ENCODE data around the gene OSBPL3. TPM values are rescaled to one million over a fixed set of nuclear protein-coding genes. Genes with fewer than 3 reads are reported as not detected.

The OSBPL3 gene
- total RNA-seq, 1 experiment from 2014 or later, result 9.7 TPM

GRCh38 chr7:24833549-24833948 is 146.4 kb downstream of the OSBPL3 start:
- no peak for DNase-seq (ENCODE audit: extremely low read depth, low read depth)

GRCh38 chr7:24831240-24831639 is 148.7 kb downstream of the OSBPL3 start:
- no peak for DNase-seq (ENCODE audit: extremely low read depth, low read depth)

DNA sequence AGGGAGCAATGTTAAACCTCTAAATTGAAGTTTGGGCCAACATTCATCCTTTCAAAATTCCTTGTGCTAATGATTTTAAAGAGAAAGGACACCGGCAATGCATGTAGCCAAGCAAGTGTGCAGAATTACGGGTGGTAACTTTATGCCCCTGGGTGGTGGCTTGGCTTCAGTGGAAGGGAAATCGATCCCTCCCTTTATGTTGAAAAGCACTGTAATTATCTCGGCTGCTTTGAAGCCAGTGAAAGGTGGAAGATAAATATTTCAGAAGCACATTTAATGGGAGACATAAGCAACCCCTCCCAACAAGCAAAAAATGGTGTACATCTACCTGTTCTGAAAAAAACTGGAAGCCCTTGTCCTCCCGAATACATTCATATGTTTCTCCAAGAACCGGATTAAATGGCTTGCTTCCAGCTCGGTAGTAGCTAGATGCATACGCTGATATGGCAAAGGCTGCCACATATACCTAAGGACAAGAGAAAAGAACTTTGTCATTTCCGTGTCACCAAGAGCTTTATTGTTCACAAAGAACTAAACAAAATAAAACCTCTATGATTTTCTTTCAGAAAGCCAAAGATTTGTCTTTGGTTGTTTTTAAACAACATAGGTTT is 149.4 kb downstream of the OSBPL3 start:
- DNase-seq (ENCODE audit: extremely low read depth, low read depth), result no peak

- no peak for DNase-seq (ENCODE audit: extremely low read depth, low read depth)
Observed at GRCh38 chr7:24829787-24830186, 150.2 kb downstream of the OSBPL3 start.

DNA sequence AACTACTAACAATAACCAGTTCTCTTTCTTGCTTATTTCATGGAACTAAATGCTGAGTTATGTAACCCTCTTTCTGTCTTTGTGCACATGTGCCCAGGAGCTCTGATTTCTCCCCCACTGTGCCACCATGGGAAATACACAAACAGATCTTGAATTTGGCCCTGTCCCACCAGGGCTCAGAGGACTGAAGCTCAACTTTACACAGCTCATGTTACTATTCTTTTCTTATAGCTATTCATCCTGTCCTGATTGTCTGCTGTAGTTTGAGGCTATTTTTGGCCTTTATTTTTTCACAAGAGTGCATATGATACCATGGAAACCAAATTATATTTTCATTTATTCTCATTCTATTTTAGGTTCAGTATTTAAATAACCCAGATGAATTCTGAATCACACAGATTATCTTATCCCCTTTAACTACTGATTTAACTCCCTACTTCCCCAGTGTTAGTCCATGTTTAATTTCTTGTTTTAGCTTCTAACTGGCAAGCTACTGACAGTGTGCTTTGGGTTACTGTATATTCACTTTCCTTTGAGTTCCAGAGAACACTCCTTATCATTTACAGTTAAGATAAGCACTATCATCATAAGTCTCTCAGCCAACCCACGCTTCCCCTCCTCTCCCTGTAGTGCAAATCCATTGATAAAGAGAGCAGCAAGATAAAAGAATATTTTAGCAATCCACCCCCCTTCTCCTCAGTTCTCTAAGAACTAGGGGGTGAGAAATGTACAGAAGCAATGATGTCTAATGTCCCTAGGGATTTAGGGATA is 150.9 kb downstream of the OSBPL3 start:
- DNase-seq (ENCODE audit: extremely low read depth, low read depth), result no peak

GRCh38 chr7:24827589-24827988 is 152.4 kb downstream of the OSBPL3 start:
- DNase-seq (ENCODE audit: extremely low read depth, low read depth), result no peak

GRCh38 chr7:24827027-24827426 is 153.0 kb downstream of the OSBPL3 start:
- DNase-seq (ENCODE audit: extremely low read depth, low read depth), result no peak

DNA sequence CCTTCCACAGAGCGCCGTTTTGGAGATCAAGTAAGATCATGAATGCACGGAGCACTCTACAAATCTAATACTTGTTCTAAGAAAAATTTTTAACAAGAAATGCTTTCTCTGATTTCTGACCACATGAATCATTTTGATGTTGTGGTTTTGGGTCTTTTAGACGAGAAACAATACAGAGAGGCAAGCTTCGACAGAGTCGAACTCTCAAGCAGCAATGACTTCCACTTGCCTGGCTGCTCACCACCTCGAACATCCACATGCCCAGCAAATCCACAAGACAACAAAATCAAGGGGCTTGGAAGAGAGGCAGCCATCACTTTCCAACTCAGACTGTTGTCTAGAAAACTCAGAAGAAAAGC is 153.3 kb downstream of the OSBPL3 start:
- DNase-seq (ENCODE audit: extremely low read depth, low read depth), result no peak

- DNase-seq (ENCODE audit: extremely low read depth, low read depth), result peak; percentile 40
Observed at GRCh38 chr7:24825931-24826661, 153.9 kb downstream of the OSBPL3 start.

- DNase-seq (ENCODE audit: extremely low read depth, low read depth), result no peak
Observed at GRCh38 chr7:24825381-24825794, 154.6 kb downstream of the OSBPL3 start.

DNA sequence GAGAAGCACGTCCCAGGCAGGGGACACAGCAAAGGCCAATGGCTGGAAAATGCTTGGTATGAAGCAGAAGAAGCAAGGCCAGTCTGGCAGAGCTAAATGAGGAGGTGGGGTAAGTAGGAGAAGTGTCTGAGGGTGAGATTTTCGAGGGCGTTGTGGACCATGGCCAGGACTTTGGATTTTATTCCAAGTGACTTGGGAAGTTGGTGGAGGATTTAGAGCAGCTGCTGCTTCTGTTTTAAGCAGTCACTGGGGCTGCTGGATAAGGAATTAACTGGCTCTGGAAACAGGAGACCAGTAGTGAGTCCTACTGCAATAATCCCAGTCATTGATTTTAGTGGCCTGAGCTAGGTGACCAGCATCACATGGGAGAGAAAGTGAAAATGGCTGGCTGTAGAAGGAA is 155.1 kb downstream of the OSBPL3 start:
- DNase-seq (ENCODE audit: extremely low read depth, low read depth), result no peak

DNA sequence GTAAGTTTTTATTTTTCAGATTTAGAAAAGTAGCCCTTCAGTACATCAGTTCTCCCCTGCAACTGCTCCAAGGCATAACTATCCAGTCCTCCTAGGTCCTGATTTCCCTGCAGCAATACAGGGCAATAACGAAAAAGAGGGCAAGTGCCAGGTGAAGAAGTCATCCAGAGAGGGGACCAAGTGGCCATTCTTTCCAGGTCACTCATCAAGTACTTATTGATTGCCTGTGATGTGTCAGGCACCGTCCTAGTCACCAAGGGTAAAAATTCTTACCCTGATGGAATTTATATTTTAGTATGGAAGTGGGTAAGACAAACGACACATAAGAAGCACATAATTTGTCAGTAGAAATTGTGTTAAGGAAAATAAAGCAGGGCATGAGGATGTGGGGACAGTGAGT is 155.6 kb downstream of the OSBPL3 start:
- DNase-seq (ENCODE audit: extremely low read depth, low read depth), result no peak

DNA sequence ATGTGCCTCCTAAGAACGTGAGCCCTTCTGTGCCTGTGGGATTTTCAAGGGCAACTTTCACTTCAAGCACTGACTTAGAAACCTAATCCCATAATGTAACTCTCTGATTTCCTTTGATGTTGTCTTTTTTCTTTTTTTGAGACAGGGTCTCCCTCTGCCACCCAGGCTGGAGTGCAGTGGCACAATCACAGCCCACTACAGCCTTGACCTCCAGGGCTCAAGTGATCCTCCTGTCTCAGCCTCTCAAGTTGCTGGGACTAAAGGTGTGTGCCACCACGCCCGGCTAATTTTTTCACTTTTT is 158.3 kb downstream of the OSBPL3 start:
- no peak for DNase-seq (ENCODE audit: extremely low read depth, low read depth)

DNA sequence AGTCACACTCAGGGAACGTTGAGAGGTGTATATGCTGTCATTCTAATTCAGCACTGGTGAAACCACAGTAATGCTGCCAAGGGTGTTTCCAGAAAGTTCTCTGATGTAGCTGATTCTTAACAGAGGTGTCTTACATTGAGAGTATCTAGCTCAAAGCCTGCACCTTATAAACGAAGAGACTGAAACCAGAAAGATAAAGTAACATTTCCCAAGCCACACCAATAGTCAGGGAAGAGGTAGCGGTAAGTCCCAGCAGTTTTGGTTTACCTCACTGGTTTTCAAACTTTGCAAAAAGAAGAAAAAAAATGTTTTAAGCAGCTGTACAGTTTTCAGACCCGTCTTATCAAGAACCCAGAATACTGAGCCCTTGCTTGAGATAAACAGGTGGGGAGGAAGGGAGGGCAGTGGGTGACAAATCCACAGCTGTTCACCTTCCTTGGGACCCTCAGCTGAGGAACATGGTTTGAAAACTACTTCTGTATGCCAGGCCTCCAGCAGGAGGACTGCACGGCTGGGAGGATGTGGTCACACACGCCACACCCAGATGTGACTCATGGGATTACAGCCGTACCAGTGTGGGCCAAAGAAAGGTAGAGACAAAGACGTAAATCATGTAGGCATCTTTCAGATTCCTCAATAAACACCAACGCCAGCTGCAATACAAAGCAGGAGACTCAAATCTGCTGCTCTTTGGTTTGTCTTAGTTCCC is 158.8 kb downstream of the OSBPL3 start:
- peak; percentile 83 for DNase-seq (ENCODE audit: extremely low read depth, low read depth)

DNA sequence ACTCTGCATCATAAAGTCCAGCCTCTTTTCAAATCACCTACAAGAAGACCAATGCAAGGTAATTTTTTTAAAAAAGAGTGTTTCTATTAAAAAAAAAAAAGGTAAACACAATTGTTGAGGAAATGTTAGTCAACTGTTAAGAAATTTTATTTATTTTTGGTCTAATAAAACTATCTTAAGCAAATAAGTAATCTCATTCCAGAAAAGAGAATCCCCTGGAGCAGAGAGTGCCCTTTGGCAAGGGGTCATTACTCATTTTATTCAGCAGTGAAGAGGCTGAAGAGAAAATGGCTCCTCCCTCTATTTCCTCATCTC is 159.3 kb downstream of the OSBPL3 start:
- peak; percentile 67 for DNase-seq (ENCODE audit: extremely low read depth, low read depth)

GRCh38 chr7:24819916-24820689 is 159.9 kb downstream of the OSBPL3 start:
- peak; percentile 91 for DNase-seq (ENCODE audit: extremely low read depth, low read depth)

- no peak for DNase-seq (ENCODE audit: extremely low read depth, low read depth)
Observed at GRCh38 chr7:24817339-24817738, 162.6 kb downstream of the OSBPL3 start.

- DNase-seq (ENCODE audit: extremely low read depth, low read depth), result no peak
Observed at GRCh38 chr7:24816868-24817267, 163.1 kb downstream of the OSBPL3 start.

GRCh38 chr7:24812305-24812945 is 167.6 kb downstream of the OSBPL3 start:
- DNase-seq (ENCODE audit: extremely low read depth, low read depth), result peak; percentile 50

DNA sequence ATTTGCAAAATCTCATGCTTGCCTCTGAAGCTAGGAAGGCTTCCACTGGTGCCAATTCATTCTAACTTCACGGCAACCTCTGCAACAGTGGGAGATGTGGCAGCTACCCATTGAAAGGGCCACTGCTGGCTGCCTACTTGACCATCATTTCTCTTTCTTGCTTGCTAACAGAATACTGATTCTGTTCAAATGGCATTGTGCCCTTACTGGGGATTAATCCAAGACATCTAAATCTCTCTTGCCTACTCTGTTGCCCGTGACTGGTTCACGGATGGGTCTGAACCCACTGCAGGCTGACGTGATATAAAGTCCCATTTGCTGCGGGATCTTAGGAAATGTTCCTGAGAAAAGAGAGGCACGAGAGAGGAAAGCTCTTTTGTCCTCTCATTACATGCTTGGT is 171.5 kb downstream of the OSBPL3 start:
- no peak for DNase-seq (ENCODE audit: extremely low read depth, low read depth)

All from NCI-H460 (cell line).